Left cardiac atrium (tissue), 4 donors: Measurements from ENCODE around the gene DOCK4. TPM values are rescaled to one million over a fixed set of nuclear protein-coding genes. Genes with fewer than 3 reads are reported as not detected.

Source experiments
- ATAC-seq, 2 donors: fragments of 200-7000 bp; cut with Tn5 transposase; one replicate each; pipeline ENCODE4 v1.9.1; 2020; ENCODE audit warnings: mild to moderate bottlenecking in 2 of 2, moderate library complexity in 2 of 2
- DNase-seq: peaks from one replicate; pipeline ENCODE4 v3.0.0-alpha.2; 2020
- intact Hi-C, 2 donors: fragments of 100-400 bp; cut with DNase I; formaldehyde crosslinking; loops; one replicate each; pipeline versions ENCODE4 v1.14.1 to v1.15.1; 2022 to 2023
- total RNA-seq, 2 donors: library from RNA; stranded (reverse); fragmentation: NEBNext Ultra II Directional; extraction: Animal tissue kit (Norgen Biotek cat#: 25700); gene quantifications; one replicate each; pipeline ENCODE4 v1.2.1, GENCODE V29; 2021
- donor health status: DM: no; HTN: yes; CAD: no.
- donor health status: DM: no; HTN: yes; CAD: no; lungs with severe emphysema.
- donor health status: DM: yes; HTN: yes; CAD: no.
- donor health status: Dilated cardiomyopathy.

The DOCK4 gene
- total RNA-seq, 2 donors from 2014 or later: 17.1 to 19.3 TPM

GRCh38 chr7:112172870-112173567, 33.2 kb downstream of the DOCK4 start:
- ATAC-seq (peak in 1 of 2 donors; percentile 23), DNase-seq (no peak)
- intact Hi-C loops: no loop called here

DNA sequence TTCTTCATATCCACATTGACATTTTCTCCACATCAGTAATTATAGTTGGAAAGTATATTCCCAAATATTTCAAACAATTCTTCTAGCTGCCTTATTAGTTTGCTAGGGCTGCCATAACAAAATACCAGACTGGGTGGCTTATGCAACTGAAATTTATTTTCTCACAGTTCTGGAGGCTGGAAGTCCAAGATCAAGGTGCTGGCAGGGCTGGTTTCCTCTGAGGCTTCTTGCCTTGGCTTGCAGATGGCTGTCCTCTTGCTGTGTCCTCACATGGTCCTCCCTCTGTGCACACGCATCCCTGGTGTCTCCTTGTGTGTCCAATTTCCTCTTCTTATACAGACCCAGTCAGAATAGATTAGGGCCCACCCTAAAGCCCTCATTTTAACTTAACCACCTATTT, 34.5 kb downstream of the DOCK4 start:
- DNase-seq: no peak
- no peak for ATAC-seq
- intact Hi-C loops: no loop called here

GRCh38 chr7:112168915-112169314, 37.3 kb downstream of the DOCK4 start:
- intact Hi-C loops: no loop called here
- ATAC-seq: no peak
- no peak for DNase-seq

DNA sequence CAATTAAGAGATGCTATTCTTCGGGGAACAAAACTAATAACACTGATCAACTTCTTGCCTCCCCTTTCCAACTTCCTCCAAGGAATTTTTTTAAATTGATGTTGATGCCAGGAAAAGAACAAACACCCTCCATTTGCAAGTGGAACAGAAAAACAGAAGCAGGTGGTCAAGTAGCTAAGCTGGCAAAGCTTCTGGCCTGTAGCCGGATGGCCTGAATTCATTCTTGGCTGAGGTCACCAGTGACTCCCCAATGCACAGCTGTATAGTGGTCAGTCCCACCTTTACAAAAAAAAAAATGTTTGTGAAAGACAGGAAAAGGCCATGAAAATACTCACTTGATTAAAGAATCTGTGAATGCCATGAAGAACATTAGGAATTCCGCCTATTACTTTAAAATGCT, 39.1 kb downstream of the DOCK4 start:
- ATAC-seq (no peak), DNase-seq (no peak)
- intact Hi-C loops: no loop called here

DNA sequence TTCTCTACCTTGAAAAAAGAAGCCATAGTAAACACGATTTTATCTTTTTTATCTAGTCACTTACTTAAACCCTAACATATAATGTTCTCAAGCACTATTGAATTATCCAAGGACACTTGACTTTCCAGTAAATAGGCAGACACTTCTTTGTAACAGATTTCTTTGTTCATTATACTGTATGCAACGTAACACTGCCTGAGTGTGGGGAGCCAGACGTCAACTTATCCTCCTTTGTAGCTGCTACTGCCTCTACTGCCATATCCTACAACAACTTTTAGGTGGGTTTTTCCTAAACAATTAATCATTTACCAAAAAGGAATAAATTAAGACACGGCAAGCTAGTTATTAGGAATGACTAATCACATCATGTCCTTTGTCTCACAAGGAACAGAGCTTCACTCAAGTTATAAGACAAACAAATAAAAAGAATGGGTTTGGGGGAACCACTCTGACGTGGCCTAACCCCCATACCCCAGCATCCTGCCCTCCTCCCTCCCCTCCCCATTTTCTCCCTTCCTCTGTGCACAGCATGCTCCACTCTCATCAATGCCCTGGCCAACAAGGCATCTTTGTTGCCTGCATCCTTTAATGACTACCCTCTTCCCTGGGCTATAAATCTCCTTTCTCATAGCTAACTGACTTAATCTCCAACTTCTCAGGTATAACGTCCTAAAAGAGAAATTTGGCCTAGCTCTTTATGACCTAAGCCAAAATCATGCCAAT, 43.3 kb downstream of the DOCK4 start:
- intact Hi-C loops: no loop called here
- no peak for ATAC-seq
- DNase-seq: no peak

- intact Hi-C loops: no loop called here
- peak; percentile 90 to 93 for ATAC-seq
- DNase-seq: peak; percentile 69
Measured at GRCh38 chr7:112162142-112162766, 43.9 kb downstream of the DOCK4 start.

DNA sequence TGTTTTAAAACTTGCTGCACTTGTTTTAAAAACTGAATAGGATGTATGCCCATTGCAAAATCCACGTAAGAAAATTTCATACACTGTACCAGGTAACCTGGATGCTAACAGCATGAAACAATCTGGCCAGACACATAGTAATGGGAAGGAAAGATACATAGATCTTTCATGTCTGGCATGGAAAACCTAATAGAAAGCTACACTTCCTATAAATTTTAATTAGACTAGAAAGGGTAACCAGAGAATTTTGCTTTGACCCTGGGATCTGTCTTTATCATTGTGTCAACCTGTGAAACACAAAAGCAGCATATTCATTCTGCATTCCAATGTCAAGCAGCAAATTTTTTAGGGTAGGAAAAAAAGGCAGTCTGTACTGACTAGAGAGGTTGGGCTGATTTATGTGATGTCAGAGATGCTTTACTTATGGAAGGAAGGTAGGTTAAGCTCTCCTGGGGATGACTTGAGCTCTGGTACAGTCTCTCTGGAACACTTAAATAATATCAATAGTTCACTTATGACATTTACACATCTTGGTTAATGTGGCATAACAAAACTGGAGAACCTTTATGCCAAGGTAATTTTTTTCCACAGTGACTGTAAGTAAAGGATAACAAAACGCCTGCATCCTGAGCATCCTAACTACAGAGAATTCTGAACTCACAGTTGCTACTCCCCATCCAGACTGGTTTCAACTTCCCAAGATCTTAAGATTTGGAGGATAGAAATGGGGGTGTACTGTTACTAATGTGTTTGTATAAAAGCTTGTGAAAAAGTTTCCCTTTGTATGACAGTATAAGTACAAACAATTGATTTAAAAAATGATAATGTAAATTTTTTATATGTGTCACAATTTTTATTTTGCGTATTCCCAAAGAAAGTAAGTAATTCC, 44.7 kb downstream of the DOCK4 start:
- DNase-seq: no peak
- no peak for ATAC-seq
- intact Hi-C loops: no loop called here

DNA sequence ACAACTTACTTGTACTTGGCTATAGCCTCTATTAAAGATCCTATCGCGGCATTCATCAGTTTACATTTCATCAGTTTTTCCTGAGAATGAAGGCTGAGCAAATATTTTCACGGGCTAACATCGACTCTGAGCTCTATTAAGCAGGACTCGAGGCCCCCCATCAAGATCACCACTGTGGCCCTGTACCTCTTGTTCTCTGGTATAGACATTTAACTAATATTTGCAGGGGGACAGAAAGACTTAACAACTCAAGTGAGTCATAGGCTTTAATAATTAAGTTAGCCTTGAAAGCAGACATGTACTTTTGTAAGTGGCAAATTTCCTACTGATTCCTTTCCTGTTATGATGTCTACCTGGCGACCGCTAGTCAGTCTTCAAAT, 45.4 kb downstream of the DOCK4 start:
- DNase-seq: no peak
- intact Hi-C loops: no loop called here
- no peak for ATAC-seq

GRCh38 chr7:112160130-112160770, 45.9 kb downstream of the DOCK4 start:
- intact Hi-C loops: no loop called here

DNA sequence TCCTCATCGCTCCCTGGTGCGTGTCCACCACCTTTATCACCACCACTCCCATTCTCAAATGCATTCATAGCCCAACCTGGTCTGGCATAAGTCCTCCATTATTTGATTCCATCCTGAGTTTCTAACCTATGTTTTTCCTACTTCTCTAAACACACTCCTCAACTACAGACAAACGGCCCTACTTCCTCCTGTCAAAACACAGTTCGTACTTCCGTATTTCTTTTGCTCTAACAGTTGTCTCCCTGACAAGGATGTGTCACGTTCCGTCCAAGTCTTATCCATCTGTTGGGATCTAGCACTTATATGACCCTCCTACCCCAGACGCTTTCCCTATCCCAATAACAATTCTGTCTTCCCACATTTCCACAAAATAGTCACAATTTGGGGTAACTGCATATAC, 46.8 kb downstream of the DOCK4 start:
- DNase-seq: no peak
- intact Hi-C loops: no loop called here
- no peak for ATAC-seq

More at GRCh38 chr7:112160130-112160770, 45.9 kb downstream of the DOCK4 start:
- no peak for ATAC-seq
- DNase-seq: peak; percentile 36

DNA sequence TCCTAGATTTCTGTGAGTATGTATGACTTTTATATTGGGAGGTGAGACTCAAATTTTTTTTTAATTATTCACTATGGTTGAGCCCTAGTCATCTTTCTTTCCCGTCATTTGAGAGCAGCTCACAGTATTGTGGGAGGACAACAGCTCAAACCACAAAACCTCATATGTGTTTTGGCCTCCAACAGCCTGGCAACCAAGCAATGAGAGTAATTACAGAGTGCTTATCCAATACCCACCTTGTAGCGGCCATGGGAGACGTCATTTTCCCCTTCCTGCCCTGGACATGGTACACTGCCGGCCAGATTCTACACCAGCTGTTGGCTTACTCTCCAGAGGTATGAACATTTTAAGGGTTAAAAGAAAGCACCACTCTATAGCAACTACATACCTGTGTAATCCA, 49.1 kb downstream of the DOCK4 start:
- DNase-seq (no peak), ATAC-seq (no peak)
- intact Hi-C loops: no loop called here

DNA sequence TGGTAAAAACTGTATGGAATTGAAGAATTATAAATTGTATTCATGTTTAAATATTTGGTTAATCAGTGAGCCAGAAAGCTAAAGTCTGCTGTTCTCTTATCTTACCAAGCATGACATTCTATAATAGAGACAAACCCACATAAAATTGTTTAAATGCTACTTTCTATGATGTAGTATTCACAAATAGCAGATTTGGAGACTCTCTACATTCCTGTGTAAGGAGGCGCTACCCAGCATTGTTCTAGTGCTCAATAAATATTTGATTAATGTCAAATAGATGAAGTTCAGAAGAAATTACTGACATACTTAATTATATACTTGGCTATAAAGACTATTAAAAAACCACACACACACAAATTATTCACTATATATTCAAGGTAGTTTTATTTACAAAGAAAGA, 49.8 kb downstream of the DOCK4 start:
- intact Hi-C loops: no loop called here
- no peak for DNase-seq
- no peak for ATAC-seq

- DNase-seq (no peak), ATAC-seq (no peak)
- intact Hi-C loops: no loop called here
Measured at GRCh38 chr7:112154690-112155089, 51.5 kb downstream of the DOCK4 start.

GRCh38 chr7:112152186-112152585, 54.0 kb downstream of the DOCK4 start:
- intact Hi-C loops: no loop called here
- no peak for ATAC-seq
- DNase-seq: no peak

GRCh38 chr7:112150823-112151641, 55.2 kb downstream of the DOCK4 start:
- DNase-seq (no peak), ATAC-seq (no peak)
- intact Hi-C loops: no loop called here

DNA sequence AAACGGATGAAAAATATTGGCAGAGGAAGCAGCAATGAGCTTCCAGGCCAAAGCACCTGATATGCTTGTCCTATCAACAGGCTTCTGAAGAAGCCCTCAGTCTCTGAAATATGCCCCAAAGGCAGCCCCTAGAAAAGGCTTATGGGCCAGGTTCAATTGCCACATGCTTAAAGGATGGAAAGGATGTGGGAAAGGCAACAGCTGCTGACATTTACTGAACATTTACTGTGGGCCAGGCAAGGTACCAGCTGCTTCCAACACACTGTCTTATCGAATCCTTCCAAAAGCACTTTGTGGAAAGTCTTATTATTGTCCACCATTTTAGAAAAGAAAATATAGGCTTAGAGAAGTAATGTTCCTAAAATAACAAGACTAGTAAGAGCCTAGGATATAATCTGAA, 56.5 kb downstream of the DOCK4 start:
- intact Hi-C loops: no loop called here
- DNase-seq (no peak), ATAC-seq (no peak)

DNA sequence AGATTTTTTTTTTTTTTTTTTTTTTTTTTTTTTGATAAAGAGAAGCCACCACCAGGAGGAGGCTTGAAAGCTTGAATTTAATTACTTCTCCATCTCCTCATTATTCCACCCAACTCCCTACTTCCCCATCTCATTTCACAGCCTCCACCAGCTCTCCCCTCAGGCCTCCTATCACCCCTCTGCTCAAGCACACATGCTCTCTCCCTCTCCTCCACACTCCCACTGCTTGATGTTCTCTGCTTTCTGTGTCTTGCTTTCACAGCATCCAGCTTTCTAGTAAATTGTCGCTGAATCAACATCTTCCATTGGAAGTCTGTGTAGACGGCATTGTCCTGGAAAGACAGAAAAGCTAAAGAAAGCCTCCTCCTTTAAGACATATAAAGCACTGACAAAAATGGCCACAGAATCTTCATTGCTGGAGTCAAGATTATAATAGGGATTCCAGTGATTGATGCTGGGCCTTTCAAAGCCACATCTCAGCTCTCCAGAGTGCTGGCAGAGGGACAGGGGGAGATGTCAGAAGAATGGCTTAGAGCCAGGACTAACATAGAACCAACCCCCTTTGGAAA, 58.3 kb downstream of the DOCK4 start:
- intact Hi-C loops: no loop called here
- no peak for DNase-seq
- no peak for ATAC-seq

DNA sequence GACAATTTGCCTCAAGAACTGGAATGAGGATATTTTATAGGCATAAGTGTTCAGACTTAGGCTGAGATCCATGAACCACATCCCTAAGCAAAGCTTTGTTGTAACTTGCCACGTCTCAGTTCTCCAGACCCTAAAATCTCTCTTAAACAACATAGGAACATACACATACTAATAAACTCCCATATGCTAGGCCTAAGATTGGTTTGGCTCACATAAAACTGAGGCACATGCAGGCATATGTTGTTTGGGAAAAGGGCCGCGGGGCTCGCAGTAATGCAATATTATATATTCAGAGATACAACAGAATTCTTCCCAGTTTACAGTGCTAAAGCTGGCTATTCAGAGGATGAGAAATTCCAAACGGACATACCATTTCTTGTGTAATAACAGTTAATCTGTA, 61.0 kb downstream of the DOCK4 start:
- DNase-seq (no peak), ATAC-seq (no peak)
- intact Hi-C loops: no loop called here
